Ishikawa (cell line): ENCODE data around the gene SULT1C4.

Experiments
- CREB1 ChIP-seq: IDR thresholded peaks from 2 replicates; pipeline ENCODE4 v1.6.1; 2012; ENCODE audit warnings: low read depth
- FOXM1 ChIP-seq: IDR thresholded peaks from 2 replicates; pipeline ENCODE4 v1.6.1; 2012; ENCODE audit warnings: low read depth, borderline replicate concordance
- NFIC ChIP-seq: IDR thresholded peaks from 2 replicates; pipeline ENCODE4 v1.6.1; 2012
- TAF1 ChIP-seq: IDR thresholded peaks from 2 replicates; pipeline ENCODE4 v1.6.1; 2012; ENCODE audit warnings: low read depth, mild to moderate bottlenecking
- TF ChIP-seq, protein P1 (sequence below): IDR thresholded peaks from 2 replicates; pipeline ENCODE4 v1.6.1; 2012; ENCODE audit warnings: low read depth, mild to moderate bottlenecking
- TF ChIP-seq, protein P2 (sequence below): IDR thresholded peaks from 2 replicates; pipeline ENCODE4 v1.6.1; 2012
- TF ChIP-seq, protein P3 (sequence below): IDR thresholded peaks from 2 replicates; pipeline ENCODE4 v1.6.1; 2012

DNA sequence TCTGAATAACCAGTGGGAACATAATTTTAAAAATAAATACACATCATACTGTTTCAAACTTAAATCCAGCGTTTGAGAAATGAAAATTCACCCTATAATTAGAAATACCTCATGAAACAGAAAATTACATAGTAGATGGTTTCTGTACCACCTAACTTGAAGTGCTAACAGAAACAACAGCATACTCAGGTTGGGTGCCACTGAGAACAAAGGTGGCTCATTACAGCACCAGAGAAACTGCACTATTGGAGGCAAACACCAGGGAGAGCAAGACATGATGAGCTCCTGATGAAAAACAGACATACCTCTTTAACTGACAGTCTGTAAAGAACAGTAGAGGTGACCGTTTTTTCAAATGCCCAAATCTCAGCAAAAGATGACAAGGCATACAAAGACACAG is 12.6 kb downstream of the SULT1C4 start:
- TF ChIP-seq NFIC (no peak), CREB1 (no peak), FOXM1 (no peak), TAF1 (no peak)
- TF ChIP-seq, protein P1, sequence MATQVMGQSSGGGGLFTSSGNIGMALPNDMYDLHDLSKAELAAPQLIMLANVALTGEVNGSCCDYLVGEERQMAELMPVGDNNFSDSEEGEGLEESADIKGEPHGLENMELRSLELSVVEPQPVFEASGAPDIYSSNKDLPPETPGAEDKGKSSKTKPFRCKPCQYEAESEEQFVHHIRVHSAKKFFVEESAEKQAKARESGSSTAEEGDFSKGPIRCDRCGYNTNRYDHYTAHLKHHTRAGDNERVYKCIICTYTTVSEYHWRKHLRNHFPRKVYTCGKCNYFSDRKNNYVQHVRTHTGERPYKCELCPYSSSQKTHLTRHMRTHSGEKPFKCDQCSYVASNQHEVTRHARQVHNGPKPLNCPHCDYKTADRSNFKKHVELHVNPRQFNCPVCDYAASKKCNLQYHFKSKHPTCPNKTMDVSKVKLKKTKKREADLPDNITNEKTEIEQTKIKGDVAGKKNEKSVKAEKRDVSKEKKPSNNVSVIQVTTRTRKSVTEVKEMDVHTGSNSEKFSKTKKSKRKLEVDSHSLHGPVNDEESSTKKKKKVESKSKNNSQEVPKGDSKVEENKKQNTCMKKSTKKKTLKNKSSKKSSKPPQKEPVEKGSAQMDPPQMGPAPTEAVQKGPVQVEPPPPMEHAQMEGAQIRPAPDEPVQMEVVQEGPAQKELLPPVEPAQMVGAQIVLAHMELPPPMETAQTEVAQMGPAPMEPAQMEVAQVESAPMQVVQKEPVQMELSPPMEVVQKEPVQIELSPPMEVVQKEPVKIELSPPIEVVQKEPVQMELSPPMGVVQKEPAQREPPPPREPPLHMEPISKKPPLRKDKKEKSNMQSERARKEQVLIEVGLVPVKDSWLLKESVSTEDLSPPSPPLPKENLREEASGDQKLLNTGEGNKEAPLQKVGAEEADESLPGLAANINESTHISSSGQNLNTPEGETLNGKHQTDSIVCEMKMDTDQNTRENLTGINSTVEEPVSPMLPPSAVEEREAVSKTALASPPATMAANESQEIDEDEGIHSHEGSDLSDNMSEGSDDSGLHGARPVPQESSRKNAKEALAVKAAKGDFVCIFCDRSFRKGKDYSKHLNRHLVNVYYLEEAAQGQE, result no peak
- TF ChIP-seq, protein P2, sequence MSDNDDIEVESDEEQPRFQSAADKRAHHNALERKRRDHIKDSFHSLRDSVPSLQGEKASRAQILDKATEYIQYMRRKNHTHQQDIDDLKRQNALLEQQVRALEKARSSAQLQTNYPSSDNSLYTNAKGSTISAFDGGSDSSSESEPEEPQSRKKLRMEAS, result no peak
- TF ChIP-seq, protein P3, sequence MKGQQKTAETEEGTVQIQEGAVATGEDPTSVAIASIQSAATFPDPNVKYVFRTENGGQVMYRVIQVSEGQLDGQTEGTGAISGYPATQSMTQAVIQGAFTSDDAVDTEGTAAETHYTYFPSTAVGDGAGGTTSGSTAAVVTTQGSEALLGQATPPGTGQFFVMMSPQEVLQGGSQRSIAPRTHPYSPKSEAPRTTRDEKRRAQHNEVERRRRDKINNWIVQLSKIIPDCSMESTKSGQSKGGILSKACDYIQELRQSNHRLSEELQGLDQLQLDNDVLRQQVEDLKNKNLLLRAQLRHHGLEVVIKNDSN, result no peak
